Hematopoietic multipotent progenitor cell treated with erythropoietin and hydrocortisone succinate and interleukin-3 and kit ligand, for 4 days (in vitro differentiated cells): Measurements from ENCODE around the gene TEX9.
"Not testable (repeated sequence)": the region's sequence is repeated elsewhere in the genome, so short reads cannot be mapped to it uniquely, and the experiment has no call there.

ENCODE experiments used
- DNase-seq: peaks from one replicate; pipeline ENCODE4 v3.0.0-alpha.2; 2015

TEX9 gene

DNA sequence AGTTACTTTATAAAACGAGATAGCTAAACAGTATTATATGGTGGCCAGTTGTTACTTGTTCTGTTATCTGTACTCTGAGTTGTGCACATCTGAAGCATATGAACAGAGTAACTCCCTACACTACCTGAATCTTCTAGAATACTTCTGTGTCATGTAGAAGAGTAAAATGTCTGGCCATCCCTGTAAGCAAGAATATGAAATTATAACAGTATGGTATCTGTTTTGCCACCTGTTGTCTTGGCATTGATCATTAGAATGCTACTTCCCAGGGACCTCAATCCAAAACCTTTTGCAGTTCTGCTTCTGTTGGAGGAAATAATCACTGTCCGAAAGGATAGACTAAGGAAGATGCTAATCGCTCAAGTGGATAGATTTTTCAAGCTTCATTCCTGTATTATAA lies 1.9 kb downstream of the TEX9 start:
- DNase-seq: no peak

DNA sequence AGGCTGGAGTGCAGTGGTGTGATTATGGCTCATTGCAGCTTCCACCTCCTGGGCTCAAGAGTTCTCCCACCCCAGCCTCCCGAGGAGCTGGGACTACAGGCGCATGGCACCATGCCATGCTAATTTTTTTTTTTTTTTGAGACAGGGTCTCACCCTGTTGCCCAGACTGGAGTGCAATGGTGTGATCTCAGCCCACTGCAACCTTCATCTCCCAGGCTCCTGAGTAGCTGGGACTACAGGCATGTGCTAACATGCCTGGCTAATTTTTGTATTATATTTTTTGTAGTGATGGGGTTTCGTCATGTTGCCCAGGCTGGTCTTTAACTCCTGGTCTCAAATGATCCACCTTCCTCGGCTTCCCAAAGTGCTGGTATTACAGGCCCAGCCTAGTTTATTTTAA lies 4.0 kb downstream of the TEX9 start:
- no peak for DNase-seq

DNA sequence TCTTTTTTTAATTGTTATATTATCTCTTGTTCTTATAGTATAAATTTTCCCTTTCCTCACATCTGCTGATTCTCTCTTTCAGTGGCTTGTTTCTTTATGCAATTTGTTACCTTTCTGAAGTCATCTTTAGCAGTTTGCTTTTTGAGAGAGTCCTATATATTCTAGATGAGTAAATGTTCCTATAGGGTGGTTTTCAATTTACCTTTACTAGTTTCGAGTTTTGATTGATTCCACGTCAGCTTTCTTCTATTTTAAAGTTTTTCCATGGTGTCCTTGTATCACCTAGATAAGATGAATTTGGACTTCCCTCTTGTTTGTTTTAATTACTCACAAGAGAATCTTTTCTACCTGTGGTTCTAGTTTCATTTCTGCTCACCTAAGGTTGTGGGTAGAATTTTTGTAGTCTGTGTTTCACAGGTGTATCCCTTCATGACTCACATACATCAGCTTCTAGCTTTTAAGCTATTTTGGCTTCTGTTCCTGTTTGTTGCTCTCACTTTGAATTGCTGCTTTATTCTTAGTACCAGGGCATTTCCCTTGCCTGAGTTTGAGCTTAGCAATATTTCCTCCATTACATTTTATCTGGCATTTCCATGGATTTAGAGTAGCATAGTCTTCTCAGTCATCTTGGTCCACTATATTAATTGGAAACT lies 6.4 kb downstream of the TEX9 start:
- DNase-seq: no peak

DNA sequence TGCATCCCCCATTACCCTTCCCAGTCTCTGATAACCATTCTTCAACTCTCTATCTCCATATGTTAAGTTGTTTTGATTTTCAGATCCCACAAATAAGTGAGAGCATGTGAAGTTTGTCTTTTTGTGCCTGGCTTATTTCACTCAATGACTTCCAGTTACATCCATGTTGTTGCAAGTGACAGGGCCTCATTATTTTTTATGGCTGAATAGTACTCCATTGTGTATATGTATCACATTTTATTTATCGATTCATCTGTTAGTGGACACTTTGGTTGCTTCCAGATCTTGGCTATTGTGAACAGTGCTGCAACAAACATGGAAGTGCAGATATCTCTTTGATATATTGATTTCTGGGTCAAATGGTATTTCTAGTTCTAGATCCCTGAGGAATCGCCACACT lies 9.5 kb downstream of the TEX9 start:
- DNase-seq: not testable (repeated sequence)

DNA sequence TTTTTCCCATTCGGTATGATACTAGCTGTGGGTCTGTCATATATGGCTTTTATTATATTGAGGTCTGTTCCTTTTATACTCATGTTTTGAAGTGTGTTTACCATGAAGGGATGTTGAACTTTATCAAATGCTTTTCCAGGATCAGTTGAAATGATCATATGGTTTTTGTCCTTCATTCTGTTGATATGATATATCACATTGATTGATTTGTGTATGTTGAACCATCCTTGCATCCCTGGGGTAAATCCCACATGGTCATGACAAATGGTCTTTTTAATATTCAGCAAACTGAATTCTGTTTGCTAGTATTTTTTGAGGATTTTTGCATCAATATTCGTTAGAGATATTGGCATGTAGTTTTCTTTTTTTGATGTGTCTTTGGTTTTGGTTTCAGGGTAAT lies 12.6 kb downstream of the TEX9 start:
- DNase-seq: not testable (repeated sequence)

DNA sequence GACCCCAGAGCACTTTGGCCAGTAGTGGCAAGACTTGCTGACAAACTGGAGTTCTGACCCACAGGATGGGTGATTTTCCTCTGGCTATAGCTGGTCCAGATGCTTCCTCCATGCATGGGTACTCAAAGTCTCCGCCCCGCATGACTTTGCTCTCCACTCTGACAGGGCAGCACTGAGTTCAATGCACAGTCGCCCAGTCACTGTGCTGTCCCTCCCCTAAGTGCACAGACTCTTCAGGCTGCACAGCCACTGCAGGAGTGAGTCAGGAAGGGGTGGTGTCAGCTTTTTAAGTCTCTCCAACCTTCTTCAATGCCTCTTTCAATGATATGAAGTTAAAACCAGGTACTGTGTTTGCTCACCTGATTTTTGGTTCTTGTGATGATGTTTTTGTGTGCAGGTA lies 17.8 kb downstream of the TEX9 start:
- DNase-seq: no peak

DNA sequence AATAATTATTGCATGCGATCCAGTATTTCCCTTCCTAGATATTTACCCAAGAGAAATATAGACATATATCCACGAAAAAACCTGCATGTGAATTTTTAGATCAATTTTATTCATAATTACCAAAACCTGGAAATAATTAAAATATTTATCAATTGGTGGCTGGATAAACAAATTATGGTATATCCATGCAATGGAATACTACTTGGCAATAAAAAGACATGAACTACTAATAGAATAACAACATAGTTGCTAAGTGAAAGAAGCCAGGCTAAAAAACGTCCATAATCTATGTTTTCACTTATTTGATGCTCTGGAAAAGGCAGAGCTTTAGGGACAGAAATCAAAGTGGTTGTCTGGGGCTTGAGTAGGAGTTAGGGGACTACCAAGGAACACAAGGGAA lies 20.7 kb downstream of the TEX9 start:
- no peak for DNase-seq

DNA sequence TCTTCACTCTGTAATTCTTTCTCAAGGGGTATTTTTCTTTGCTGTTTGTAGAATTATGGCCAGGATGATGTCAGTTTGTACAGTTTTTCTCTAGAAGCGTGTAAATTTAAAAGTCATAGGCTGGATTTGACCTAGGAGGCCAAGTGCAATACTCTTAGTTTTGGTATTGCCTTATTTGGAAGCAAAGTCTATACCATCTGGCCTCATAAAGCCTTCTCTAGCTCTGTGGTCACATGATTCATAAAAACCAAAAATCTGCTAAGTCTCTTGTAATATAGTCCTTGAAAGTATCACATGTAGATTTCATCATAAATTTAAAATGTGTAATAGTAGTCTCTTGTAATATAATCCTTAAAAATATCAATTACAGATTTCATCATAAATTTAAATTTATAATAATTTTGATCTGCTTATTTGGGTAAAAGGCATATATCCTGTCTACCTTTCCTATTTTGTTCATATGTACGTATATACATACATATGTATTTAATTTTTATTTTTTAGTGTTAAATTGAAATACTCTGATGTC lies 25.6 kb downstream of the TEX9 start:
- DNase-seq: no peak

DNA sequence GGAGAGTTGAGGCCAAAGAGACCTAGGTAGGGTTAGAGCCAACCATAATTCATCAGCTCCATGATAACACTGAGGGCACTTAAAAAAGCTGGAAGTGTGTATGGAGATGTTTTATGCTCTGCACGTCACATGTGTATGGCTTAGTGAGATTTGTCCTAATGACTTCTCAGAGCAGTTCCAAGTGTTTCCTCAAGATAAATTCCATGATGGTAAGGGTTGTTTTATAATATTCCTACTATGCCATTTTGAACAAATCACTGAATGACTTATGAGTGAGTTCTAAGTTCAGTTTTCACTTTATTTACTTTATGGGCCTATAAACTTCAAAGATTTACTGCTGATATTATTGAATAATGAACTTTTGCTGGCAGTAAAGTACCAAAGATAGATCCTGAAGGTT lies 28.1 kb downstream of the TEX9 start:
- DNase-seq: no peak

DNA sequence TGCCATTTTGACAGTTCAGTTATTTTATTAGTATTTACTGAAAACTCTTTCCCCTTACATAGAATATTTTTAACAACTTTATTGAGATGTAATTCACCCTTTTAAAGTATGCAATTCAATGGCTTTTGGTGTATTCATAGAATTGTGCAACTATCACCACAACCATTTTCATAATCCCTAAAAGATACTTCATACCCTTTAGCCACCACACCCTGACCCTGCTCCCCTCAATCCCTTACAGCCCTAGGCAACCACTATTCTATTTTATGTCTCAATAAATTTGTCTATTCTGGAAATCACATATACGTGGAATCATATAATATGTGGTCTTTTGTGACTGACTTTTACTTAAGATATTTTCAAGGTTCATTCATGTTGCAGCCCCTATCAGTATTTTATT lies 29.7 kb downstream of the TEX9 start:
- no peak for DNase-seq

DNA sequence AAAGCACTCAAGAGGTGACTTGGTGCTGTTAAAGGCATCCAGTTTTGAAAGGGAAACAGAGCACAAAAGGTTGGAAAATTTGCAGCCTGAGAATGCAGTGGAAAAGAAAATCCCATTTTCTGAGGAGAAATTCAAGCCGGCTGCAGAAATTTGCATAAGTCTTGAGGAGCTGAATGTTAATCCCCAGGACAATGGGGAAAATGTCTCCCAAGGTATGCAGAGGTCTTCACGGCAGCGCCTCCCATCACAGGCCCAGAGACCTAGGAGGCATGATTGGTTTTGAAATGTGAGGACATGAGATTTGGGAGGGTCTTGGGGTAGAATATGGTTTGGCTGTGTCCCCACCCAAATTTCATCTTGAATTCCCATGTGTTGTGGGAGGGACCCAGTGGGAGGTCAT lies 32.1 kb downstream of the TEX9 start:
- not testable (repeated sequence) for DNase-seq

DNA sequence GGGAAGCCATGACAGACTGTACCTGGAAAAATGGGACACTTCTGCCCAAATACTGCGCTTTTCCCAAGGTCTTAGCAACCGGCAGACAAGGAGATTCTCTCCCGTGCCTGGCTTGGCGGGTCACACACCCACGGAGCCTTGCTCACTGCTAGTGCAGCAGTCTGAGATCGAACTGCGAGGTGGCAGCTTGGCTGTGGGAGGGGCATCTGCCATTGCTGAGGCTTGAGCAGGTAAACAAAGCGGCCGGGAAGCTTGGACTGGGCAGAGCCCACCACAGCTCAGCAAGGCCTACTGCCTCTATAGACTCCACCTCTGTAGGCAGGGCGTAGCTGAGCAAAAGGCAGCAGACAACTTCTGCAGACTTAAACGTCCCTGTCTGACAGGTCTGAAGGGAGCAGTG lies 34.0 kb downstream of the TEX9 start:
- not testable (repeated sequence) for DNase-seq

DNA sequence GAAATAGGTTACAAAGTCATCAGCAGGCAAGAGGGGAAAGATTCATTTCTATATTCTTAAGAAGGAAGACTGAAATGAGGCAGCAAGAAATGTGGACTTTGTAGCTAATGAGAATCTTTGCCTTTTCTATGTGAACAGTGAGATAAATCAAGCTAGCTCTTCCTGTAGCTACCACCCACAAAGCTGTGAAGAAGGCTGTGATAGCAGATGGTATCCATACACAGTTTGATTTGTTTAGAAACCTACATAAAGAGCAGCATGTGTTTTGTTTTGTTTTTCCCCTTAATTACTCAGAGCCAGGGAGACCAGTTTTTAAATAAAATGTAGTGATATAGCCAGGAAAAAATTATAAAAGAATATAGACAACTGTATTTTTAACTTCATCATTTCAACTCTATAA lies 45.5 kb downstream of the TEX9 start:
- no peak for DNase-seq

DNA sequence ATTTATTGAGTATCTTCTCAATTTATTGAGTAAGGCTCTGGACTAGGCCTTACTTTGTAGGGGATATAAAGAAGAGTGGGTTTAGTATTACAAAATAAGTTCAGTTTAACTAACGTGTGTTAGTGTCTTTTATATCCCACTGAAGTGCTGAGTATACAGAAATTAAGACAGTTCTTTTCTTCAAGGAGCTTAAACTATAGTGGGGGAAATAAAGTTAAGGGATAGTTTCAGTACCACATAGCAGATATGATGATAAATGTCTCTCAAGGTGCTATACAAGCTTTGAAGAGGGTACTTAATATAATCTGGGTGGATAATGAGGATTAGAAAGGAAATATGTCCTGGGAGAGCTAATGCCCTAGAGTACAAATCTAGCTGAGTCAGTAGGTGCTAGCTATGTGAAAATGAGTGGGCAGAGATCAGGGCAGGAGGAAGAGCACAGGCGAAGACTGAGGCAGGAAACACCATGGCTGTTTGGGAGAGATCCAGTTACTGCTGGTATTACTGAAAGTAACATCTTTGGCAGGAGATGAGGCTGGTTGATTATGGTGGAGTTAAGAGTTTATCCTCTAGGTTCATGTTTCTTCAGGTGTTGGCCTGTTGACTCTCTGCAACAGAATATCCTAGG lies 46.0 kb downstream of the TEX9 start:
- no peak for DNase-seq

DNA sequence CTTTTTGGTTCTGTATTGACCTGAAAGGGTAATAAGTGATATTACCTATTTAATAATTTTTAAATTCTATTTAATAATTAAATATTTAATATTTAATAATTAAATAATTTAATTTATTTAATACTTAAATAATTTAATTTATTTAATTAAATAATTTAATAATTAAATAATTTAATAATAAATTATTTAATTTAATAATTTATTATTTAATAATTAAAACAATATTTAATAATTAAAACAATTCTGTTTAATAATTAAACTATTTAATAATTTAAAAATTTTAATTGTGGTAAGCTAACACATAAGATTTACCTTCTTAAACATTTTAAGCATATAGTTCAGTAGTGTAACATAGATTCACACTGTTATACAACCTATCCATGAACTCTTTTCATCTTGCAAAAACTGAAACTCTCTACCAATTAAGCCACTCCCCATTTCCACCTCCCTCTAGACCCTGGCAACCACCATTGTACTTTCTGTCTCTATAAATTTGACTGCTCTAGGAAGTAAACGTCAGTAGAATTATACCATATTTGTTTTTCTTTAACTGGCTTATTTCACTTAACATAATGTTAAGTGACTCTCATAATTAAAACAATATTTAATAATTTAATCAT lies 48.0 kb downstream of the TEX9 start:
- not testable (repeated sequence) for DNase-seq

DNA sequence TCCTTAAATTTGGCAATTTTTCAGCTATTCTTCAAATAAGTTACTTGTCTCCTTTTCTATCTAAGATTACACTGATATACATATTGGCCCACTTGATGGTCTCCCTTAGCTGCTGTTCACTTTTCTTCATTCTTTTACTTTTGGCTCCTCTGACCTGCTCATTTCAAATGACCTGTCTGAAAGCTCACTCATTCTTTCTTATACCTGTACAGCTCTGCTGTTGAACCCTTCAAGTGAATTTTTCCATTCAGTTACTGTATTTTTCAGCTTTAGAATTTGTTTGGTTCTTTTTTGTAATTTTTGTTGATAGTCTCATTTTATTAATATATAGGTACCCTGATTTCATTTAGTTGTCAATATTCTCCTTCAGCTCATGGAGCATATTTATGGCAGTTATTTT lies 60.0 kb downstream of the TEX9 start:
- no peak for DNase-seq

DNA sequence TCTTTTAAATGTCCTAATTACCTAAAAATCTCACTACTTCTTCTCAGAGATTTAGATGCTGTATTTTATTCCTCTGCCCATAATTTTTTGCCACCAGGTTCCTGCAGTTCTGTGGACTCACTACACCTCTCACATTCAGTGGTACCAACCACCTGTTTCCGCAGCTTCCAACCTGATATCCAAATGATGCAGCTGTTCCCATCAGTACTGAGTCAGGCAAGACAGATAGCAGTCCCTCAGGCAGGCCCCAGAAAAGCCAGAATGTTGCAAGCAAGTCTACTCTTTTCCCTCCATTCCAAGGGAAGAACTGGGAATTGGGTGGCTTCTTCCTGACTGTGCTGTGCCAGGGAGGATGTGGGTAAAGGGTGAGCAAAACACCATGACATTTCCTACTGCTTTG lies 60.8 kb downstream of the TEX9 start:
- no peak for DNase-seq

DNA sequence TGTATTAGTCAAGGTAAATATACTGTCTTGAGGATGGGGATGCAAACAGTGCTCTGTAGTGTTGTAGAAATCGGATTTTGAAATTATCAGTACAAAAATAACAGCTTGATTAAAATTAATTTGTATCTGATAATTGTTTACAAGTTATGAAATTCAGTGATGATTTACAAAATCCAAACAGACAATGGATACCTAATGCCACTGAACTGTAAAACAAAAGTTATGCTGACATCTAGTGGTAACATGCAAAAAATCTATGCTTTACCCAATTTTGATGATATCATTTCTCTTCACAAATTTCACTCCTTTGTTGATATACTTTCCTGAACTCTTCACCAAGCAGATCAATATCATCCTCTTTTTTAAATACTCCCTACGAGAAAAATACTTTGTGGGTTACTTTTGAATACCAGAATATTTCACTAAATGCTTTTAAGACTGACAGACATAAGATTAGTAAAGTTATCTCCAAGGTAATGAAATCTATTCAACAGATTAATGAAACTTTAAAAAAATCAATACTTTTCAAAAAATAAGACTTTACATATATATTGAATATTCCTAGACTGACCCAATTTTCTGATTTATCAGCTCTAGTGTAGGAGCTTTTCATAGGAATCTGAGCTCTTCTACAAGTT lies 63.7 kb downstream of the TEX9 start:
- peak; percentile 76 for DNase-seq

DNA sequence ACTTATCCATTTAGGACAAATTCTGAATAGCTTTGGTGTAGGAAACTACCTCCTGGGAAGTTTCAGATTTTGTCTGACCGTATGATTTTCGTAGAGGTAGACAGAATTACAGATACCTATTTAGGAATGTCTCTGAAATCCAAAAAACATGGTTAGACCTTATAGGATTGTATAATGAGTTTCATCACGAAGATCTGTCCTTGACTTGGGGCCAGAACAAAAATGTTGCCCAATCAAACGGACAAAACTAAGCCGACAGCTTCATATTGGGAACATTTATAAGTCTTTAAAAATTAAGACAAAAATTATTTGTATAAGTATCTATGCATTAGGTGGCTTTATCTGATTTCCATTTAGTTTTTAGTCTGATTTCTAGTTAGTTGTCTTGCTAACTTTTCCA lies 67.1 kb downstream of the TEX9 start:
- no peak for DNase-seq

DNA sequence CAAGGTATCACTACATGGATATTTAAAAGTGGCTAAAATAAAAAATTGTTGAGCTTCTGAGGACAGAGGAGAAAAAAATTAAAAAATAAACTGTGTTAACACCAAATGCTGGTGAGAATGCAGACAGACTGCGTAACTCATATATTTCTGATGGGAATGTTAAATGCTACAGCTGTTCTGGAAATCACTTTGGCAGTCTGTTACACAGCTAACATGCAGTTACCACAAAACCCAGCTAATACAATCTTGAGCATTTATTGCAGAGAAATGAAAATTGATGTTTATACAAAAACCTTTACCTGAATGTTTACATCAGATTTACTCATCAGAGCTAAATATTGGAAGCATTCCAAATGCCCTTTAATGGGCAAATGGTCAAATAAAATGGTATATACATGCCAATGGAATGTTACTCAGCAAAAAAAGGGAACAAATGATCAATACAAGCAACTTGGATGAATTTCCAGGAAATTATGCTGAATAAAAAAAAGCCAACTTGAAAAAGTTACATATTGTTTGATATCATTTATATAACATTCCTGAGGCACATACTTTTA lies 75.1 kb downstream of the TEX9 start:
- DNase-seq: no peak

DNA sequence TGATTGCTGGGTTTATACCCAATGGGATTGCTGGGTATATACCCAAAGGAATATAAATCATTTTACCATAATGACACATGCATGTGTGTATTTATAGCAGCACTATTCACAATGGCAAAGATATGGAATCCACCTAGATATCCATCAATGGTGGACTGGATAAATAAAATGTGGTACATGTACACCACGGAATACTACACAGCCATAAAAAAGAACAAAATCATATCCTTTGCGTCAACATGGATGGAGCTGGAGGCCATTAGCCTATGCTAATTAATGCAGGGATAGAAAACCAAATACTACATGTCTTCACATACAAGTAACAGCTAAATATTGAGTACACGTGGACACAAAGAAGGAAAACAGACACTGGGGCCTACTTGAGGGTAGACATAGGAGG lies 77.1 kb downstream of the TEX9 start:
- DNase-seq: no peak

DNA sequence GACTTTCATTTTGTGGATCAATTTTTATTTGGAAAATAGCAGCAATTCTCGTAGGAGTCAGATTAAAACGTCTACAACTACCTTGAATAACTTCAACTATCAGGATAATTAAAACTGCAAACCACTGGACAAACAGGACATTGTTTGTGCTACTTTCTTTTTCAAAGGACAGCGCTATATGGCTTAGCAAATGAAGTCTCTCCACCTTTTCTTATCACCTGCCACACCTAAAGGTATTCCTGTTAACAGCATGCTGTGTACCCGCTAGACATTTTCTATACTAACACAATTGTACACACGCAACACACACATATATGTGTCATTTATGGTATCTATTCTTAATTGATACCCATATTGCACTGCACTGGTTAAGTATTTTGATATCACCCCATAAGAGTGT lies 80.5 kb downstream of the TEX9 start:
- no peak for DNase-seq

DNA sequence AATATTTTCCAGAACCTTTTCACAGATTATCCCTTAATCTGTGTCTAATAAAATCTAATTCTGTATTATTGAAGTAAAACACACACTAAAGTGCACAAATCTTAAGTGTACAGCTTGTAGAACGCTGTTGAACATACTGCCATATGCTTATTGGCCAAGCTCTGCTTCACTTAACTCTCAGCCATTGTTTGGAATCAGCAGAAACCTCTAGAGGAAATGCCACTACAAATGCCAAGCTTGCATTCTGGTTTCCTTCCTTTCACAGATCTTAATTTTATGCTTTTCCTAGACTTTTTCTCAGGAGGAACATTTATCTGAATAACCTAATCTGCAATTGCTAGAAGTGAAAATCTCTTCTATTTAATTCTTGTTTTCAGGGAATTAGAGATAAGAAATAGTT lies 89.6 kb downstream of the TEX9 start:
- no peak for DNase-seq

DNA sequence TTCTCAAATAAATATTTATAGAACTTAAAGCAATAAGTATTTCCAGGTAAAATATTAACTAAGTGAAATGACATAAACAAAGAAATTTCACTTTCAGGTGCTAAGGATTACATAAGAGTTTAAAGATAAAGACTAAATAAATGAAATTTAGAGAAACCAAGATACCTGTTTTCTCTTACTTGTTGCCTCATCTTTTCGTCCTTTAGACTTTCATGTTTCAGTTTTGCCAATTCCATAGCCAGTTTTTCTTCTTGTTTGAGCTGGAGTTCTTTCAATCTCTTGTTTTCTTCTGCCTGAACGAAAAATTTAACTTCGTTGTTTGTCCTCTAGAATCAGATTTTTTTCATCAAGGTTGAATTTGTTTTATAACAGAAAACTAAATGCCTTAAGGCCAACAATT lies 91.0 kb downstream of the TEX9 start:
- no peak for DNase-seq
